ENCODE data around the gene ATP1A3.

- TF ChIP-seq CTCF (conservative IDR thresholded peaks at IDR 0.05; ENCODE audit: low read depth, low read length) = no peak
- no peak for TF ChIP-seq EZH2 (IDR thresholded peaks at IDR 0.05; ENCODE audit: borderline replicate concordance, low read depth, low read length, poor library complexity, severe bottlenecking)
These were observed 1.2 kb upstream of the ATP1A3 start for GRCh38 chr19:41994994-41995958.
